ENCODE measurements around the gene CELF2. TPM values are rescaled to one million over a fixed set of nuclear protein-coding genes. Genes with fewer than 3 reads are reported as not detected.

The CELF2 gene
- total and polyA plus RNA-seq, 2 donors from 2014 or later = 1.7 to 39.2 TPM

DNA sequence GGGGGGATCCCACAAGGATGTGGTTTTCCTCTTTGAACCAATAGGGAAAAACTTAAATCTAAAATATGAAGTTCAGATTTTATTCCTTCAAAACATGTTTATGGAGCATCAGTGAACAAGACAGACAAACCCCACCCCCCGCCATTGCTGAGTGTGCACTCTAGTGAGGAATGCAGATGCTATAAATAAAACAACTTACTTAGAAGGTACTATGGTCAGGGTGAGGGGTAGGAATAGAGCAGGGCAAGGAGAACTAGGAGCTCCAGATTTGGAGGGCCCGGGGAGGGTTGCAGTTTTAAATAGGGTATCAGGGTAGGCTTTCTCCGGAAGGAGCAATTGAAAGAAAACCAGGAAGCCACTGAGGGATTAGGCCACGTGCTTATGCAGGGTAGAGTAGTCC is 47.9 kb downstream of the CELF2 start:
- DNase-seq (no peak), FAIRE-seq (no peak)
- intact Hi-C loops (cut with DNase I) = no loop called here

DNA sequence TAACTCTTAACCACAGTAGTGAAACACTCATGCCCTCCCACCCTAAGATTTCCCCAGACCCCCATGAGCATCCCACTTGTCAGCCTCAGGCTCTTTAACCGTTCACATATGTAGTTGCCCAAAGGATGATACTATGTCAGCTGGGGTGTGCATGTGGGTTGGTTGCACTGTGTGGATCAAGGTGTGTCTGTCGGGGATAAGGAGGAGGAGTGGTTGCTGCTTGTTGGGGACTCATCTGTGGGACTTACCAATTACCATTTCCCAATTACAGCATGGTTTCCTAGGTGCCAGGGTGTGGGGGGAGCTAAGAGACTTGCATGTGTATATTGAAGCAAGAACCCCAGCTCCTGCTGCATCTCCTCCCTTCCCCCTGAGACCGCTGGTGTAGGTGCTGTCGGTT is 48.8 kb downstream of the CELF2 start:
- H3K4me3 ChIP-seq (ENCODE audit: low read length in 3 of 3) = no peak overlapping the region
- no peak for FAIRE-seq

More for the DNA sequence above, 47.9 kb downstream of the CELF2 start:
- Histone ChIP-seq H3K9me3 (ENCODE audit: control insufficient read depth in 2 of 3, insufficient read depth in 1 of 3, low read length in 3 of 3) (no peaks in the 10 kb centered on the region), H3K27ac (ENCODE audit: low read depth in 2 of 2, low read length in 2 of 2) (no peak overlapping the region), H3K27me3 (ENCODE audit: control insufficient read depth, insufficient read depth, low read length) (no peaks in the 10 kb centered on the region), H3K9ac (ENCODE audit: low read length in 3 of 3) (no peak overlapping the region), H3K36me3 (ENCODE audit: control insufficient read depth in 2 of 3, insufficient read depth in 3 of 3, low read length in 3 of 3) (no peaks in the 10 kb centered on the region), H3K4me3 (ENCODE audit: low read length in 3 of 3) (no peak overlapping the region), H3K4me1 (ENCODE audit: control insufficient read depth in 2 of 3, insufficient read depth in 2 of 3, low read depth in 1 of 3, low read length in 3 of 3) (no peaks in the 10 kb centered on the region)
- TF ChIP-seq, protein P1, sequence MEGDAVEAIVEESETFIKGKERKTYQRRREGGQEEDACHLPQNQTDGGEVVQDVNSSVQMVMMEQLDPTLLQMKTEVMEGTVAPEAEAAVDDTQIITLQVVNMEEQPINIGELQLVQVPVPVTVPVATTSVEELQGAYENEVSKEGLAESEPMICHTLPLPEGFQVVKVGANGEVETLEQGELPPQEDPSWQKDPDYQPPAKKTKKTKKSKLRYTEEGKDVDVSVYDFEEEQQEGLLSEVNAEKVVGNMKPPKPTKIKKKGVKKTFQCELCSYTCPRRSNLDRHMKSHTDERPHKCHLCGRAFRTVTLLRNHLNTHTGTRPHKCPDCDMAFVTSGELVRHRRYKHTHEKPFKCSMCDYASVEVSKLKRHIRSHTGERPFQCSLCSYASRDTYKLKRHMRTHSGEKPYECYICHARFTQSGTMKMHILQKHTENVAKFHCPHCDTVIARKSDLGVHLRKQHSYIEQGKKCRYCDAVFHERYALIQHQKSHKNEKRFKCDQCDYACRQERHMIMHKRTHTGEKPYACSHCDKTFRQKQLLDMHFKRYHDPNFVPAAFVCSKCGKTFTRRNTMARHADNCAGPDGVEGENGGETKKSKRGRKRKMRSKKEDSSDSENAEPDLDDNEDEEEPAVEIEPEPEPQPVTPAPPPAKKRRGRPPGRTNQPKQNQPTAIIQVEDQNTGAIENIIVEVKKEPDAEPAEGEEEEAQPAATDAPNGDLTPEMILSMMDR (IDR thresholded peaks at IDR 0.05; ENCODE audit: borderline replicate concordance, extremely low read depth, insufficient read depth) = no peak

DNA sequence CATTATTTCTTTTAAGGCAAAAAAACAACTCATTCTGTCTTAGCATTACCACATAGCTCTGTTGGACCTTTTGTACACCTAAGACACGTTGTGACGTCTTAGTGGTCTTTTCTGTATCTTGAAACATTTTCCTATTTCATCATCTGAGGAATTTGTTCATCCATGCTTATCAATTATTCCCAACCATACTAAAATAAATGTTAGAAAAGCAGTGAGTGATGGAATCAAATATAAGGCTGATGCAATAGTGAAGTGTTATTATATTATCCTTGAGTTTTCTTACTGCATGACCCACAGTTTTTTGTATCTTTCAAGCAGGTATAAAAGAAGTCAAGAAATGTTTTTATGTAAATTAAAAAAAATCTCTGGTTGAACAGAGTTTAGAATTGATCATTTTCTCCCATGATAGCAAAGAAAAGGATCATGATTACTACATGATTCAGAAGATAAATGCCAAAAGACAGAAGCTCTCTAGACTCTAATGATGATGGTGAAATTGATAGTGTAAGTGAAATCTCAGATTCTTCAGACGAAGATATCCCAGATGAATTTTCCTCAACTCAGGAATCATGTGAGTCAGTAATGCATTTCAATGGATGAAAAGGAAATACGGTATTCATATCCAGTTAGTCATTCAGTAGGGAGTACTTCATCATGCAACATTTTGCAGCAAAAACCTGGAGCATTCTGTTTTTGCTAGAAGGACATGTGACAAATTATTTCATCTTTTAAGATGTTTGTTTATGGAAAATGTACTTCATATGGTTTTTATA is 51.4 kb downstream of the CELF2 start:
- H3K9me3 ChIP-seq (ENCODE audit: control insufficient read depth in 2 of 3, insufficient read depth in 1 of 3, low read length in 3 of 3) = no peaks in the 10 kb centered on the region
- intact Hi-C loops (cut with DNase I) = no loop called here
- H3K36me3 ChIP-seq (ENCODE audit: control insufficient read depth in 2 of 3, insufficient read depth in 3 of 3, low read length in 3 of 3) = no peaks in the 10 kb centered on the region
- no peak overlapping the region for H3K9ac ChIP-seq (ENCODE audit: low read length in 3 of 3)
- TF ChIP-seq, protein P1 (IDR thresholded peaks at IDR 0.05; ENCODE audit: borderline replicate concordance, extremely low read depth, insufficient read depth) = no peak
- no peak for DNase-seq
- FAIRE-seq = no peak
- H3K4me1 ChIP-seq (ENCODE audit: control insufficient read depth in 2 of 3, insufficient read depth in 2 of 3, low read depth in 1 of 3, low read length in 3 of 3) = no peaks in the 10 kb centered on the region
- H3K27ac ChIP-seq (ENCODE audit: low read depth in 2 of 2, low read length in 2 of 2) = no peak overlapping the region
- no peak overlapping the region for H3K4me3 ChIP-seq (ENCODE audit: low read length in 3 of 3)
- H3K27me3 ChIP-seq (ENCODE audit: control insufficient read depth, insufficient read depth, low read length) = no peaks in the 10 kb centered on the region

More for the DNA sequence above, 48.8 kb downstream of the CELF2 start:
- no peak overlapping the region for H3K27ac ChIP-seq (ENCODE audit: low read depth in 2 of 2, low read length in 2 of 2)
- no peaks in the 10 kb centered on the region for H3K36me3 ChIP-seq (ENCODE audit: control insufficient read depth in 2 of 3, insufficient read depth in 3 of 3, low read length in 3 of 3)
- TF ChIP-seq, protein P1 (IDR thresholded peaks at IDR 0.05; ENCODE audit: borderline replicate concordance, extremely low read depth, insufficient read depth) = no peak
- no peaks in the 10 kb centered on the region for H3K9me3 ChIP-seq (ENCODE audit: control insufficient read depth in 2 of 3, insufficient read depth in 1 of 3, low read length in 3 of 3)
- no peak overlapping the region for H3K9ac ChIP-seq (ENCODE audit: low read length in 3 of 3)
- DNase-seq = no peak
- H3K4me1 ChIP-seq (ENCODE audit: control insufficient read depth in 2 of 3, insufficient read depth in 2 of 3, low read depth in 1 of 3, low read length in 3 of 3) = no peaks in the 10 kb centered on the region
- no peaks in the 10 kb centered on the region for H3K27me3 ChIP-seq (ENCODE audit: control insufficient read depth, insufficient read depth, low read length)
- intact Hi-C loops (cut with DNase I) = no loop called here

Measured in kidney (tissue), 14 donors.